Psoas muscle (tissue), 8 donors: Measurements from ENCODE around the gene CLCN2. TPM values are rescaled to one million over a fixed set of nuclear protein-coding genes. Genes with fewer than 3 reads are reported as not detected.

Source experiments
- ATAC-seq, 4 donors: fragments of 200-7000 bp; cut with Tn5 transposase; one replicate each; pipeline ENCODE4 v1.9.1; 2020; ENCODE audit warnings: moderate library complexity in 3 of 4, mild to moderate bottlenecking in 2 of 4
- DNase-seq, 2 donors: peaks; one replicate each; pipeline ENCODE4 v3.0.0-alpha.2; 2020
- H3K27ac ChIP-seq: fragments of 200-600 bp; one replicate; pipeline ENCODE4 v1.8.0; 2022
- H3K27me3 ChIP-seq, 3 donors: fragments of 200-600 bp in 1 of 3; one replicate each; pipeline versions ENCODE4 v1.6.1 to v1.8.0; 2013 to 2022; ENCODE audit warnings: low read length in 2 of 3, mild to moderate bottlenecking in 2 of 3, moderate library complexity in 1 of 3; ENCODE audit not compliant: insufficient read depth in 3 of 3
- H3K36me3 ChIP-seq, 2 donors: fragments of 200-600 bp in 1 of 2; one replicate each; pipeline versions ENCODE4 v1.6.1 to v1.8.0; 2013 to 2022; ENCODE audit warnings: low read depth in 1 of 2, mild to moderate bottlenecking in 1 of 2, moderate library complexity in 1 of 2; ENCODE audit not compliant: insufficient read depth in 1 of 2
- H3K4me1 ChIP-seq: fragments of 200-600 bp; one replicate; pipeline ENCODE4 v1.8.0; 2022
- H3K4me3 ChIP-seq: fragments of 200-600 bp; one replicate; pipeline ENCODE4 v1.8.0; 2022; ENCODE audit warnings: mild to moderate bottlenecking
- H3K9me3 ChIP-seq: fragments of 200-600 bp; one replicate; pipeline ENCODE4 v1.8.0; 2022
- CTCF ChIP-seq: fragments of 200-600 bp; IDR thresholded peaks from one replicate; pipeline ENCODE4 v1.8.0; 2022; ENCODE audit warnings: antibody characterized with exemption
- WGBS, 3 donors: extraction: QIAGEN DNeasy Blood & Tissue Kit; methylation state at CpG; one replicate each; pipeline versions ENCODE4 v1.1.6 to v1.1.7; 2013; 5-methylcytosine and 5-hydroxymethylcytosine counted together
- intact Hi-C, 2 donors: fragments of 100-400 bp; cut with DNase I; formaldehyde crosslinking; loops; one replicate each; pipeline versions ENCODE4 v1.11.0 to v1.14.2; 2022
- long read RNA-seq, 2 donors: library from polyadenylated mRNA; unstranded; transcript quantifications; one replicate each; pipeline ENCODE4 v2.0.0, GENCODE V29; 2021
- polyA plus RNA-seq, 3 donors: library from polyadenylated mRNA; stranded (reverse); fragments of 200-250 nt; gene quantifications; one replicate each; pipeline ENCODE4 v1.2.3, GENCODE V29; 2013
- total RNA-seq, 4 donors: library from RNA; stranded (reverse); fragmentation: NEBNext Ultra II Directional in 2 of 4; extraction: Animal tissue kit (Norgen Biotek cat#: 25700) in 2 of 4; gene quantifications; one replicate each; pipeline versions ENCODE4 v1.2.1 to v1.2.4, GENCODE V29; 2021 to 2023
- donor health status: healthy with polysubstance abuse.
- donor health status: DM: no; HTN: no; CAD: no; lungs with moderate emphysema.
- donor health status: Bipolar disorder and iron deficiency.
- donor health status: healthy.
- donor health status: DM: yes; HTN: yes; CAD: no.
- donor health status: DM: no; HTN: no; CAD: no.
- donor health status: DM: no; HTN: no; CAD: no.
- donor health status: DM: yes; HTN: yes; CAD: no.

CLCN2 gene
- total RNA-seq: 1 to 10 TPM in 3 of 4 donors, under 1 TPM in 1; 0.64 to 2.3 (median 1.4) TPM
- polyA plus RNA-seq: 1 to 10 TPM; 1.2 to 2.8 (median 2.0) TPM
- long read RNA-seq, donor 1, partial matches to known transcripts: 0 of 1 reads
- long read RNA-seq, donor 1, other reads (novel, unspliced or antisense): 0 of 1 reads
- long read RNA-seq, donor 2, partial matches to known transcripts: 1 of 2 reads
- long read RNA-seq, donor 2, other reads (novel, unspliced or antisense): 0 of 2 reads

GRCh38 chr3:184361532-184361931 lies at the start of gene CLCN2, which contains the start of gene POLR2H:
Gene CLCN2 (minus strand): TSS chr3:184361605. CDS start chr3:184361479, 126 bp downstream.
Gene POLR2H (plus strand): TSS chr3:184361710. CDS start chr3:184363493, 1,783 bp downstream.
- DNase-seq: peak; percentile 64 to 73
- ATAC-seq: peak; percentile 50 to 60 (median 56)
- TF ChIP-seq CTCF: no peak
- H3K27me3 ChIP-seq: no peaks in the 10 kb centered on the region
- H3K36me3 ChIP-seq: peaks cover 0 to 23% of the 10 kb centered on the region in 2 donors
- H3K4me1 ChIP-seq: peaks cover 11% of the 10 kb centered on the region
- H3K9me3 ChIP-seq: no peaks in the 10 kb centered on the region
- 0 to 1% (median 0%) methylated on average over 29 to 56 of the region's 56 CpGs for WGBS, 3 donors
- intact Hi-C loops: no loop called here
- H3K4me3 ChIP-seq: peak within 1 kb of the TSS; percentile 96
- peak within 1 kb of the TSS; percentile 98 for H3K27ac ChIP-seq

- WGBS, 3 donors: 67 to 82% (median 79%) methylated on average over 12 of the region's 12 CpGs
- ATAC-seq (no peak), DNase-seq (no peak)
- H3K27me3 ChIP-seq: no peaks in the 10 kb centered on the region
- intact Hi-C loops: no loop called here
- H3K36me3 ChIP-seq: no peaks in the 10 kb centered on the region
- no peaks in the 10 kb centered on the region for H3K9me3 ChIP-seq
- no peaks in the 10 kb centered on the region for H3K4me1 ChIP-seq
- no peak overlapping the region for H3K27ac ChIP-seq
- H3K4me3 ChIP-seq: no peak overlapping the region
- TF ChIP-seq CTCF: no peak
Observed at GRCh38 chr3:184409946-184410500, 48.6 kb upstream of the CLCN2 start.

GRCh38 chr3:184409331-184409926 lies 48.0 kb upstream of the CLCN2 start:
- Histone ChIP-seq H3K4me1 (no peaks in the 10 kb centered on the region), H3K27me3 (no peaks in the 10 kb centered on the region), H3K27ac (no peak overlapping the region), H3K36me3 (no peaks in the 10 kb centered on the region), H3K9me3 (no peaks in the 10 kb centered on the region), H3K4me3 (no peak overlapping the region)
- no peak for DNase-seq
- no peak for TF ChIP-seq CTCF
- intact Hi-C loops: no loop called here
- ATAC-seq: no peak
- 79 to 90% (median 81%) methylated on average over 8 of the region's 8 CpGs for WGBS, 3 donors

- WGBS, 3 donors: 78% methylated on average over 20 of the region's 20 CpGs
- intact Hi-C loops: no loop called here
- DNase-seq (no peak), ATAC-seq (no peak)
- Histone ChIP-seq H3K9me3 (no peaks in the 10 kb centered on the region), H3K27me3 (peaks cover 0 to 3% (median 0%) of the 10 kb centered on the region in 3 donors), H3K36me3 (no peaks in the 10 kb centered on the region), H3K27ac (no peak overlapping the region), H3K4me3 (no peak overlapping the region), H3K4me1 (no peaks in the 10 kb centered on the region)
- TF ChIP-seq CTCF: no peak
Observed at GRCh38 chr3:184405075-184406030, 43.9 kb upstream of the CLCN2 start.
